Trophoblast cell (in vitro differentiated cells and primary cell): ENCODE results near the gene RET.

Experiments used
- DNase-seq, 2 donors: peaks; one replicate each; pipeline ENCODE4 v3.0.0-alpha.2; 2016
- H2AFZ ChIP-seq: 2 replicates; pipeline ENCODE4 v1.6.1; 2013; ENCODE audit warnings: low read length, moderate library complexity, mild to moderate bottlenecking; ENCODE audit not compliant: insufficient read depth, poor library complexity
- H2AK5ac ChIP-seq: 2 replicates; pipeline ENCODE4 v1.6.1; 2013; ENCODE audit warnings: mild to moderate bottlenecking, low read length
- H2BK120ac ChIP-seq: 2 replicates; pipeline ENCODE4 v1.6.1; 2013; ENCODE audit warnings: low read length, mild to moderate bottlenecking, moderate library complexity; ENCODE audit not compliant: insufficient read depth, poor library complexity
- H2BK12ac ChIP-seq: 2 replicates; pipeline ENCODE4 v1.6.1; 2013; ENCODE audit warnings: mild to moderate bottlenecking, low read length, moderate library complexity
- H2BK5ac ChIP-seq: 2 replicates; pipeline ENCODE4 v1.6.1; 2013; ENCODE audit warnings: low read length, low read depth, moderate library complexity, mild to moderate bottlenecking; ENCODE audit not compliant: poor library complexity
- H3K14ac ChIP-seq: 2 replicates; pipeline ENCODE4 v1.6.1; 2013; ENCODE audit warnings: mild to moderate bottlenecking, low read length
- H3K18ac ChIP-seq: 2 replicates; pipeline ENCODE4 v1.6.1; 2013; ENCODE audit warnings: mild to moderate bottlenecking, low read length
- H3K23ac ChIP-seq: 2 replicates; pipeline ENCODE4 v1.6.1; 2013; ENCODE audit warnings: low read length
- H3K27ac ChIP-seq: 2 replicates; pipeline ENCODE4 v1.5.1; 2013; ENCODE audit warnings: low read depth, mild to moderate bottlenecking, inconsistent platforms, low read length, moderate library complexity
- H3K27me3 ChIP-seq: 2 replicates; pipeline ENCODE4 v1.6.1; 2013; ENCODE audit warnings: inconsistent platforms, mild to moderate bottlenecking, low read length, moderate library complexity; ENCODE audit not compliant: insufficient read depth
- H3K36me3 ChIP-seq, 2 experiments: 1 replicate in 1 of 2; 2 replicates in 1 of 2; pipeline ENCODE4 v1.6.1; 2013; ENCODE audit warnings: low read length in 2 of 2, mild to moderate bottlenecking in 2 of 2, moderate library complexity in 1 of 2; ENCODE audit not compliant: insufficient read depth in 2 of 2, control insufficient read depth in 1 of 2
- H3K4ac ChIP-seq: 2 replicates; pipeline ENCODE4 v1.6.1; 2013; ENCODE audit warnings: low read depth, mild to moderate bottlenecking, low read length, moderate library complexity
- H3K4me1 ChIP-seq, 2 experiments: 1 replicate in 1 of 2; 2 replicates in 1 of 2; pipeline ENCODE4 v1.6.1; 2013; ENCODE audit warnings: low read length in 2 of 2, mild to moderate bottlenecking in 2 of 2, moderate library complexity in 1 of 2; ENCODE audit not compliant: insufficient read depth in 2 of 2, control insufficient read depth in 1 of 2
- H3K4me2 ChIP-seq: 2 replicates; pipeline ENCODE4 v1.6.1; 2013; ENCODE audit warnings: inconsistent platforms, mild to moderate bottlenecking, low read length, moderate library complexity
- H3K4me3 ChIP-seq: 2 replicates; pipeline ENCODE4 v1.5.1; 2013; ENCODE audit warnings: mild to moderate bottlenecking, low read depth, low read length, inconsistent platforms
- H3K79me1 ChIP-seq: one replicate; pipeline ENCODE4 v1.6.1; 2013; ENCODE audit warnings: low read length
- H3K79me2 ChIP-seq: 2 replicates; pipeline ENCODE4 v1.6.1; 2013; ENCODE audit warnings: low read length, mild to moderate bottlenecking; ENCODE audit not compliant: control insufficient read depth, insufficient read depth, poor library complexity
- H3K9ac ChIP-seq: 2 replicates; pipeline ENCODE4 v1.6.1; 2013; ENCODE audit warnings: mild to moderate bottlenecking, low read length
- H3K9me3 ChIP-seq: 2 replicates; pipeline ENCODE4 v1.6.1; 2013; ENCODE audit warnings: low read depth, mild to moderate bottlenecking, control low read depth, inconsistent platforms, low read length; ENCODE audit not compliant: insufficient read depth
- H4K12ac ChIP-seq: 2 replicates; pipeline ENCODE4 v1.6.1; 2013; ENCODE audit warnings: low read depth, mild to moderate bottlenecking, low read length, moderate library complexity
- H4K8ac ChIP-seq: 2 replicates; pipeline ENCODE4 v1.6.1; 2013; ENCODE audit warnings: low read depth, mild to moderate bottlenecking, low read length, moderate library complexity
- H4K91ac ChIP-seq: one replicate; pipeline ENCODE4 v1.6.1; 2013; ENCODE audit warnings: low read depth, mild to moderate bottlenecking, low read length, moderate library complexity
- WGBS: extraction: QIAGEN DNeasy Blood & Tissue Kit; methylation state at CpG from one replicate; pipeline ENCODE4 v1.1.7; 2013; ENCODE audit warnings: missing lambda C conversion rate; ENCODE audit not compliant: insufficient read length, insufficient coverage; ENCODE audit errors: extremely low coverage; 5-methylcytosine and 5-hydroxymethylcytosine counted together

The RET gene

GRCh38 chr10:43124574-43125273, 47.9 kb downstream of the RET start:
- Histone ChIP-seq H2AK5ac (no peak overlapping the region), H4K91ac (no peak overlapping the region), H3K27ac (no peak overlapping the region), H2BK120ac (no peak overlapping the region), H3K18ac (no peak overlapping the region), H3K4ac (no peak overlapping the region), H3K14ac (no peak overlapping the region), H3K36me3 (no peaks in the 10 kb centered on the region), H4K8ac (no peak overlapping the region), H3K79me1 (no peaks in the 10 kb centered on the region), H2BK12ac (no peak overlapping the region), H3K79me2 (no peaks in the 10 kb centered on the region), H3K9ac (no peak overlapping the region), H3K4me1 (peaks cover 0 to 4% of the 10 kb centered on the region in 2 experiments), H3K4me2 (no peak overlapping the region), H3K4me3 (no peak overlapping the region), H3K23ac (no peak overlapping the region), H3K9me3 (no peaks in the 10 kb centered on the region), H4K12ac (no peak overlapping the region), H2AFZ (no peak overlapping the region), H2BK5ac (no peak overlapping the region), H3K27me3 (no peaks in the 10 kb centered on the region)
- no peak for DNase-seq
- no CpG with 5 or more reads among the region's 9 CpGs for WGBS

GRCh38 chr10:43125274-43125845, 48.5 kb downstream of the RET start:
- Histone ChIP-seq H4K8ac (no peak overlapping the region), H4K12ac (no peak overlapping the region), H3K36me3 (no peaks in the 10 kb centered on the region), H2AK5ac (no peak overlapping the region), H3K9ac (no peak overlapping the region), H2BK120ac (no peak overlapping the region), H3K79me1 (no peaks in the 10 kb centered on the region), H3K79me2 (no peaks in the 10 kb centered on the region), H3K4me1 (peaks cover 0 to 4% of the 10 kb centered on the region in 2 experiments), H3K27ac (no peak overlapping the region), H3K14ac (no peak overlapping the region), H3K9me3 (no peaks in the 10 kb centered on the region), H3K18ac (no peak overlapping the region), H2AFZ (no peak overlapping the region), H3K4me2 (no peak overlapping the region), H3K23ac (no peak overlapping the region), H3K4me3 (no peak overlapping the region), H2BK12ac (no peak overlapping the region), H4K91ac (no peak overlapping the region), H3K4ac (no peak overlapping the region), H2BK5ac (no peak overlapping the region), H3K27me3 (no peaks in the 10 kb centered on the region)
- no peak for DNase-seq
- WGBS = no CpG with 5 or more reads among the region's 8 CpGs

- no peak overlapping the region for H2AK5ac ChIP-seq
- no peak overlapping the region for H3K27ac ChIP-seq
- no peak overlapping the region for H3K23ac ChIP-seq
- H3K4me2 ChIP-seq = no peak overlapping the region
- no peak overlapping the region for H2BK12ac ChIP-seq
- H3K27me3 ChIP-seq = no peaks in the 10 kb centered on the region
- H4K8ac ChIP-seq = no peak overlapping the region
- no peak overlapping the region for H3K4ac ChIP-seq
- H3K4me1 ChIP-seq = peaks cover 0 to 4% of the 10 kb centered on the region in 2 experiments
- no peak overlapping the region for H4K91ac ChIP-seq
- no peak for DNase-seq
- no peaks in the 10 kb centered on the region for H3K36me3 ChIP-seq
- H4K12ac ChIP-seq = no peak overlapping the region
- H3K79me2 ChIP-seq = no peaks in the 10 kb centered on the region
- peaks cover 2% of the 10 kb centered on the region for H3K9me3 ChIP-seq
- H3K14ac ChIP-seq = no peak overlapping the region
- no peak overlapping the region for H3K4me3 ChIP-seq
- H3K79me1 ChIP-seq = no peaks in the 10 kb centered on the region
- no CpG with 5 or more reads among the region's 23 CpGs for WGBS
- H3K18ac ChIP-seq = no peak overlapping the region
- H2BK5ac ChIP-seq = no peak overlapping the region
- no peak overlapping the region for H2BK120ac ChIP-seq
- no peak overlapping the region for H2AFZ ChIP-seq
- no peak overlapping the region for H3K9ac ChIP-seq
Measured at GRCh38 chr10:43125881-43126731, 49.2 kb downstream of the RET start.

GRCh38 chr10:43126759-43127424, 50.0 kb downstream of the RET start:
- no peaks in the 10 kb centered on the region for H3K27me3 ChIP-seq
- H3K9me3 ChIP-seq = peaks cover 2% of the 10 kb centered on the region
- no peak overlapping the region for H3K23ac ChIP-seq
- H3K79me1 ChIP-seq = no peaks in the 10 kb centered on the region
- no peak overlapping the region for H4K12ac ChIP-seq
- H3K79me2 ChIP-seq = no peaks in the 10 kb centered on the region
- WGBS = no CpG with 5 or more reads among the region's 7 CpGs
- peaks cover 0 to 4% of the 10 kb centered on the region in 2 experiments for H3K4me1 ChIP-seq
- no peak overlapping the region for H3K9ac ChIP-seq
- H2BK12ac ChIP-seq = no peak overlapping the region
- H2AFZ ChIP-seq = no peak overlapping the region
- H3K36me3 ChIP-seq = no peaks in the 10 kb centered on the region
- H3K27ac ChIP-seq = no peak overlapping the region
- no peak overlapping the region for H4K8ac ChIP-seq
- H3K4ac ChIP-seq = no peak overlapping the region
- no peak overlapping the region for H2BK5ac ChIP-seq
- H2AK5ac ChIP-seq = no peak overlapping the region
- no peak overlapping the region for H3K4me3 ChIP-seq
- H3K18ac ChIP-seq = no peak overlapping the region
- H2BK120ac ChIP-seq = no peak overlapping the region
- no peak overlapping the region for H3K14ac ChIP-seq
- DNase-seq = no peak
- no peak overlapping the region for H3K4me2 ChIP-seq
- no peak overlapping the region for H4K91ac ChIP-seq
